Neuronal stem cell (in vitro differentiated cells): ENCODE results near the gene TGM5.

ENCODE experiments used
- DNase-seq: peaks from one replicate; pipeline ENCODE4 v3.0.0-alpha.2; 2013; ENCODE audit warnings: low spot score
- H2AFZ ChIP-seq: one replicate; pipeline ENCODE4 v1.6.1; 2013; ENCODE audit warnings: mild to moderate bottlenecking, low read length, inconsistent platforms
- H2AK5ac ChIP-seq: 2 replicates; pipeline ENCODE4 v1.6.1; 2013; ENCODE audit warnings: low read depth, mild to moderate bottlenecking, inconsistent platforms, low read length, moderate library complexity, mixed read lengths
- H2BK120ac ChIP-seq: 2 replicates; pipeline ENCODE4 v1.6.1; 2013; ENCODE audit warnings: low read depth, mild to moderate bottlenecking, inconsistent platforms, low read length, moderate library complexity, mixed read lengths
- H2BK12ac ChIP-seq: one replicate; pipeline ENCODE4 v1.6.1; 2013; ENCODE audit warnings: low read length, inconsistent platforms
- H2BK15ac ChIP-seq: 2 replicates; pipeline ENCODE4 v1.6.1; 2013; ENCODE audit warnings: mild to moderate bottlenecking, low read length, inconsistent platforms, mixed read lengths
- H2BK5ac ChIP-seq: one replicate; pipeline ENCODE4 v1.6.1; 2013; ENCODE audit warnings: inconsistent platforms, mild to moderate bottlenecking, low read length, moderate library complexity
- H3K14ac ChIP-seq: one replicate; pipeline ENCODE4 v1.6.1; 2013; ENCODE audit warnings: low read length, inconsistent platforms
- H3K18ac ChIP-seq: 2 replicates; pipeline ENCODE4 v1.6.1; 2013; ENCODE audit warnings: low read length, inconsistent platforms
- H3K23ac ChIP-seq: 2 replicates; pipeline ENCODE4 v1.6.1; 2013; ENCODE audit warnings: low read depth, mild to moderate bottlenecking, mixed read lengths, low read length, inconsistent platforms; ENCODE audit not compliant: poor library complexity
- H3K27ac ChIP-seq: replicated peaks from 3 replicates; pipeline ENCODE4 v1.5.1; 2013; ENCODE audit warnings: low read length, inconsistent platforms
- H3K27me3 ChIP-seq, 3 experiments: 2 replicates each; pipeline ENCODE4 v1.6.1; 2013; ENCODE audit warnings: low read length in 3 of 3, mild to moderate bottlenecking in 2 of 3, inconsistent platforms in 1 of 3, low read depth in 1 of 3, mixed read lengths in 1 of 3, moderate library complexity in 1 of 3; ENCODE audit not compliant: control insufficient read depth in 3 of 3, insufficient read depth in 3 of 3
- H3K36me3 ChIP-seq, 2 donors: replicated peaks in 1 of 2; 2 replicates each; pipeline ENCODE4 v1.6.1; 2013; ENCODE audit warnings: low read length in 2 of 2; ENCODE audit not compliant: control insufficient read depth in 2 of 2, insufficient read depth in 2 of 2
- H3K4ac ChIP-seq: 2 replicates; pipeline ENCODE4 v1.6.1; 2013; ENCODE audit warnings: inconsistent platforms, mild to moderate bottlenecking, low read length, moderate library complexity
- H3K4me1 ChIP-seq, 2 donors: 1 replicate in 1 of 2; 2 replicates in 1 of 2; pipeline ENCODE4 v1.6.1; 2013; ENCODE audit warnings: low read length in 2 of 2, low read depth in 1 of 2; ENCODE audit not compliant: control insufficient read depth in 2 of 2, insufficient read depth in 1 of 2
- H3K4me2 ChIP-seq: one replicate; pipeline ENCODE4 v1.6.1; 2013; ENCODE audit warnings: mild to moderate bottlenecking, low read length, inconsistent platforms; ENCODE audit not compliant: insufficient read depth, poor library complexity, severe bottlenecking
- H3K4me3 ChIP-seq, 2 donors: 2 replicates each; pipeline ENCODE4 v1.5.1; 2013; ENCODE audit warnings: low read length in 2 of 2, mild to moderate bottlenecking in 2 of 2, inconsistent platforms in 1 of 2, moderate library complexity in 1 of 2
- H3K79me1 ChIP-seq: one replicate; pipeline ENCODE4 v1.6.1; 2013; ENCODE audit warnings: low read depth, mild to moderate bottlenecking, inconsistent platforms, low read length, moderate library complexity
- H3K9ac ChIP-seq: one replicate; pipeline ENCODE4 v1.6.1; 2013; ENCODE audit warnings: mild to moderate bottlenecking, low read depth, low read length, inconsistent platforms; ENCODE audit not compliant: poor library complexity
- H3K9me3 ChIP-seq, 2 donors: replicated peaks in 1 of 2; 2 replicates each; pipeline versions ENCODE3 to v1.6.1; 2013; ENCODE audit warnings: low read length in 2 of 2, mild to moderate bottlenecking in 2 of 2, inconsistent platforms in 1 of 2, low read depth in 1 of 2, mixed read lengths in 1 of 2, moderate library complexity in 1 of 2; ENCODE audit not compliant: control insufficient read depth in 2 of 2, insufficient read depth in 1 of 2
- H4K8ac ChIP-seq: one replicate; pipeline ENCODE4 v1.6.1; 2013; ENCODE audit warnings: low read depth, mild to moderate bottlenecking, inconsistent platforms, low read length, moderate library complexity
- H4K91ac ChIP-seq: one replicate; pipeline ENCODE4 v1.6.1; 2013; ENCODE audit warnings: low read length, low read depth, mild to moderate bottlenecking, inconsistent platforms; ENCODE audit not compliant: poor library complexity
- WGBS, 2 donors: extraction: QIAGEN DNeasy Blood & Tissue Kit; methylation state at CpG; one replicate each; pipeline ENCODE4 v1.1.7; 2013; ENCODE audit warnings: missing lambda C conversion rate in 2 of 2, mixed read lengths in 1 of 2; ENCODE audit not compliant: insufficient read length in 2 of 2, insufficient replicate concordance in 1 of 2; ENCODE audit errors: extremely low coverage in 2 of 2; 5-methylcytosine and 5-hydroxymethylcytosine counted together

TGM5 gene

DNA sequence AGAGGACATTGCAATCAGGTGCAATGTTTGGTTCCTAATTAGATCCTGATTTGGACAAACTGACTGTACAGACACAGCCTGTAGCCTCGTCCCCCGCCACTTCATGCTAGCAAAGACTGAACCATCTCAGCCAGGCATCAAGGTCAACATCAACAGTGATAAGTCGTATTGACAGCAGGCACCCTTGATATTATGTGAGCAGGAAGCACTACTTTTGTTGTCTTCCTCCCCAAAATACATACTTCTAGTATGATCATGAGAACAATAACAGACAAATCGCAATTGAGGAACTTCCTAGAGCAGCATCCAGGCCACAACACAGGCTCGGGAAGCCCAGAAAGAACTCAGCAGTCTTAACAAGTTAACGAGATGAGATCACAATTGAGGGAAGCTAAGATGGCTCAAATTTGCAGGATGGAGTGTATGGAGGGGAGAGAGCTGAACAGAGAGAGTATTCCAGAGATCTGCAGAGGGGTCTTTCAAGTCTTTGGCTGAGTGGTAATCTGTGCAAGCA lies 20.4 kb downstream of the TGM5 start:
- Histone ChIP-seq H3K79me1 (no peaks in the 10 kb centered on the region), H2BK120ac (no peak overlapping the region), H3K4me3 (no peak overlapping the region), H3K23ac (no peak overlapping the region), H2BK5ac (no peak overlapping the region), H2AFZ (no peak overlapping the region), H3K9ac (no peak overlapping the region), H4K91ac (no peak overlapping the region), H3K27me3 (peaks cover 0 to 40% (median 0%) of the 10 kb centered on the region in 3 experiments), H4K8ac (no peak overlapping the region), H3K18ac (no peak overlapping the region), H3K9me3 (no peaks in the 10 kb centered on the region), H3K14ac (no peak overlapping the region), H2AK5ac (no peak overlapping the region), H3K4ac (no peak overlapping the region), H3K4me2 (no peak overlapping the region), H3K36me3 (no peaks in the 10 kb centered on the region), H3K27ac (no peak overlapping the region), H3K4me1 (no peaks in the 10 kb centered on the region), H2BK15ac (no peak overlapping the region), H2BK12ac (no peak overlapping the region)
- WGBS, 2 donors, result no CpG with 5 or more reads among the region's 6 CpGs
- no peak for DNase-seq

DNA sequence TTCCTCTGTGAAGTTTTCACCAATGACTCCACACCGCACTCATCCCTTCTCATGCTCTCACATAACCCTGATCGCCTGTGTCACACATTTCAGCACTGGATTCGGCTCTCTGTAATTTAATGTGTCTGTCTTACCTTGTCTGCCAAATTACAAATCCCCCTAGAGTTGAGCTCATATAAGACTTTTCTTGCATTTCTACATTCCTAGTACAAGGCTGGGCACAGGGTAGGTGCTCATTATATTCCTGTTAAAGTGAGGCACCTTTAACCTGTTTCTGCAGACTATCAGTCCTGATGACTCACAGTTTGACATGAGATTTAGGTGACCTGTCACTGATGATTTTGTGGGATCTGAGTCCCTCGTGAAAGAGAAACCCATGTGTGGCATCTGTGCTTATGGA lies 22.6 kb downstream of the TGM5 start:
- H3K4ac ChIP-seq, result no peak overlapping the region
- no peaks in the 10 kb centered on the region for H3K9me3 ChIP-seq
- H3K36me3 ChIP-seq, result no peaks in the 10 kb centered on the region
- no peak for DNase-seq
- no peak overlapping the region for H3K14ac ChIP-seq
- H3K9ac ChIP-seq, result no peak overlapping the region
- no CpG with 5 or more reads among the region's 4 CpGs for WGBS, 2 donors
- H3K4me3 ChIP-seq, result no peak overlapping the region
- peaks cover 0 to 43% (median 0%) of the 10 kb centered on the region in 3 experiments for H3K27me3 ChIP-seq
- H2BK12ac ChIP-seq, result no peak overlapping the region
- H4K91ac ChIP-seq, result no peak overlapping the region
- H2BK15ac ChIP-seq, result no peak overlapping the region
- H3K79me1 ChIP-seq, result no peaks in the 10 kb centered on the region
- H3K27ac ChIP-seq, result no peak overlapping the region
- H3K23ac ChIP-seq, result no peak overlapping the region
- H4K8ac ChIP-seq, result no peak overlapping the region
- no peaks in the 10 kb centered on the region for H3K4me1 ChIP-seq
- no peak overlapping the region for H2BK120ac ChIP-seq
- H2BK5ac ChIP-seq, result no peak overlapping the region
- H2AFZ ChIP-seq, result no peak overlapping the region
- H2AK5ac ChIP-seq, result no peak overlapping the region
- H3K4me2 ChIP-seq, result no peak overlapping the region
- no peak overlapping the region for H3K18ac ChIP-seq

DNA sequence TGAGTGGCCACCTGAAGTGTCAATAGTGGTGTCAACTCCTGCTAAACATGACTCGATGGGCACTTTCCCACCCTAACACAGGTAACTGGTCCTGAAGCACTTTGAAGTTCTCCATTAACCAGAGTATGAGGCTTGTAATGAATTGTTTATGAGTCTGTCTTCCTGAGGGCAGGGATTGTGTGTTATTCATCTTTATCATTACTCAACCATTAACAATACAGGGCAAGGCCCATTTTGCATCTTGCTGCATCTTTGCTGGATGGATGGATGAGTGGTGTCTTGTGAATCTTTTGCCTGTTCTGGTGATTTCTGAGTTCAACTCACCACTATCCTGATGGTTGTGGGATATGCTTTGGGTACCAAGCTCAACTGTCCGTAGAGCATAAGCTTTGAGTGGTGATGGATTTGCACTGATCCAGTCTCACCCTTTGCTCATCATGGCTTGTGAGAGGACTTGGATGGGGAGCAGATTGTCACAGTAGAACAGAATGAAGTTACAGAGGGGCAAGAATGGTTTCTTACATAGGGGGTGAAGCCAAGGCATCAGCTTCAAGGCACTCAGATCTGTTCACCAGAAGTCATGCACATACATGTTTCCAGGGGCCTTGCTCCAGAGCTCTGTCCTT lies 23.6 kb downstream of the TGM5 start:
- Histone ChIP-seq H3K27me3 (peaks cover 0 to 46% (median 0%) of the 10 kb centered on the region in 3 experiments), H3K36me3 (no peaks in the 10 kb centered on the region), H3K18ac (no peak overlapping the region), H3K9ac (no peak overlapping the region), H2BK5ac (no peak overlapping the region), H3K79me1 (no peaks in the 10 kb centered on the region), H4K91ac (no peak overlapping the region), H2BK15ac (no peak overlapping the region), H3K4me2 (no peak overlapping the region), H2BK120ac (no peak overlapping the region), H2BK12ac (peak overlapping the region; percentile 24), H3K9me3 (no peaks in the 10 kb centered on the region), H2AFZ (no peak overlapping the region), H3K14ac (no peak overlapping the region), H4K8ac (no peak overlapping the region), H3K4me3 (no peak overlapping the region), H3K23ac (no peak overlapping the region), H3K4ac (no peak overlapping the region), H2AK5ac (peak overlapping the region; percentile 53), H3K4me1 (peaks cover 0 to 6% of the 10 kb centered on the region in 2 donors), H3K27ac (no peak overlapping the region)
- DNase-seq, result no peak
- WGBS, 2 donors, result no CpG with 5 or more reads among the region's 2 CpGs

DNA sequence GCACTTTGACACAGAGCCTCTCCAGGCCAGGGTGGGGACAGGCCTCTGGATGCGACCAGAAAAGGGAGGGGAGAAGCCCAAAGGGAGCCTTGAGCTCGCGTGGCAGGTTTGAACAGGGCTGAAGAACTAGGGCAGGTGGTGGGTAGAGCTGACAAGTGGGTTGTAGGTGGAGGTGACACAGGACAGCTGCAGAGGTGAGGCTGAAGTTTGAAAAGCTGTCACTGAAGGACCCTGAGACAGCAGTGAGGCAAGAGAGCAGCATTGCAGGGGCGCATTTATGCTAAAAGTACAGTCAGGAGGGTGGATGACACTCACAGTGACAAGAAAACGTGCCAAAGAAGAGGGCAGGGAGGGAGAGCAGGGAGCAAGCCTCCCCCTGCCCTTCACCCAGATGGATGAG lies 24.1 kb downstream of the TGM5 start:
- Histone ChIP-seq H3K4ac (no peak overlapping the region), H3K4me2 (no peak overlapping the region)
- DNase-seq, result no peak

More for the DNA sequence above, 24.1 kb downstream of the TGM5 start:
- Histone ChIP-seq H2BK120ac (no peak overlapping the region), H2AFZ (no peak overlapping the region), H2AK5ac (peak overlapping the region; percentile 53), H3K18ac (no peak overlapping the region), H2BK5ac (no peak overlapping the region), H3K36me3 (no peaks in the 10 kb centered on the region), H3K79me1 (no peaks in the 10 kb centered on the region), H4K91ac (no peak overlapping the region), H2BK12ac (peak overlapping the region; percentile 24), H3K27ac (no peak overlapping the region), H2BK15ac (no peak overlapping the region), H3K4me3 (no peak overlapping the region), H3K4me1 (peaks cover 0 to 8% of the 10 kb centered on the region in 2 donors), H3K23ac (no peak overlapping the region), H4K8ac (no peak overlapping the region), H3K9me3 (no peaks in the 10 kb centered on the region), H3K14ac (no peak overlapping the region), H3K9ac (no peak overlapping the region), H3K27me3 (peaks cover 0 to 46% (median 0%) of the 10 kb centered on the region in 3 experiments)
- WGBS, 2 donors, result no CpG with 5 or more reads among the region's 5 CpGs
